ENCODE results near the gene METTL1. TPM values are rescaled to one million over a fixed set of nuclear protein-coding genes. Genes with fewer than 3 reads are reported as not detected.
A peak's percentile ranks its signal among the peaks of the same experiment; 100 is the strongest.

METTL1 gene
- total and polyA plus RNA-seq, 9 donors = 5.7 to 48.6 (median 26.4) TPM

GRCh38 chr12:57808351-57808750, 36.4 kb upstream of the METTL1 start:
- no peak for DNase-seq
- Histone ChIP-seq H3K4me1 (ENCODE audit: insufficient read depth) (no peaks in the 10 kb centered on the region), H3K9me3 (no peaks in the 10 kb centered on the region), H3K36me3 (no peaks in the 10 kb centered on the region), H3K27ac (no peak overlapping the region), H3K27me3 (no peaks in the 10 kb centered on the region), H3K4me3 (no peak overlapping the region)
- WGBS, 3 donors = 84 to 89% (median 87%) methylated on average over 5 of the region's 5 CpGs
- intact Hi-C loops (cut with DNase I) = no loop called here
- TF ChIP-seq EP300 (IDR thresholded peaks at IDR 0.05) (no peak), CTCF (IDR thresholded peaks at IDR 0.05) (no peak), POLR2A (IDR thresholded peaks at IDR 0.05) (no peak)

DNA sequence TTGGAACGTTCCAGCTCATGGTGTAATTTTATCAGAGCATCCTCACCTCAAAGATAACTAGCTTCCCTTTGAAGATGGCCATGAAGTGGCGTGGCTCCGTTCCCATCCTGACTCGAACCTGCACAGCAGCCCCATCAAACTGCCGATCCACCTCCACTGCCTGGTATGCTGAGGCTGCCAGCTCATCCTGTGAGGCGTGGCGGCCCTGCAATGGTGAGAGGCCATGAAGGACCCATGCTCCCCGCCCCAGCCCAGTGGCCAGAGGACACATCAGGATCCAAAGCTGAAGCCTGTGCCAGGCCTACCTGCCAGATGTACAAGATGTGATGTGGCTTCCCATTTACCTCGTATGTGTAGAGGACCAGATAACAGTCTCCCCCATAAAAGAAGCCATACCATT, 35.4 kb upstream of the METTL1 start:
- Histone ChIP-seq H3K4me1 (ENCODE audit: insufficient read depth) (no peaks in the 10 kb centered on the region), H3K27me3 (no peaks in the 10 kb centered on the region), H3K9me3 (no peaks in the 10 kb centered on the region), H3K27ac (no peak overlapping the region), H3K4me3 (no peak overlapping the region), H3K36me3 (no peaks in the 10 kb centered on the region)
- no peak for DNase-seq
- TF ChIP-seq EP300 (IDR thresholded peaks at IDR 0.05) (no peak), CTCF (IDR thresholded peaks at IDR 0.05) (no peak), POLR2A (IDR thresholded peaks at IDR 0.05) (no peak)
- 84 to 87% (median 84%) methylated on average over 9 of the region's 9 CpGs for WGBS, 3 donors
- intact Hi-C loops (cut with DNase I) = no loop called here

- 94 to 98% (median 98%) methylated on average over 3 of the region's 3 CpGs for WGBS, 3 donors
- intact Hi-C loops (cut with DNase I) = no loop called here
- no peak for DNase-seq
- no peaks in the 10 kb centered on the region for H3K9me3 ChIP-seq
- TF ChIP-seq CTCF (IDR thresholded peaks at IDR 0.05) = no peak
- TF ChIP-seq EP300 (IDR thresholded peaks at IDR 0.05) = no peak
- no peak for TF ChIP-seq POLR2A (IDR thresholded peaks at IDR 0.05)
- no peak overlapping the region for H3K4me3 ChIP-seq
- H3K4me1 ChIP-seq (ENCODE audit: insufficient read depth) = no peaks in the 10 kb centered on the region
- no peaks in the 10 kb centered on the region for H3K27me3 ChIP-seq
- H3K36me3 ChIP-seq = no peaks in the 10 kb centered on the region
- no peak overlapping the region for H3K27ac ChIP-seq
These were observed 34.8 kb upstream of the METTL1 start for GRCh38 chr12:57806677-57807076.

GRCh38 chr12:57803319-57803893, 31.5 kb upstream of the METTL1 start:
- Histone ChIP-seq H3K4me3 (no peak overlapping the region), H3K27me3 (no peaks in the 10 kb centered on the region), H3K9me3 (no peaks in the 10 kb centered on the region), H3K27ac (peak overlapping the region in 1 of 2 donors; percentile 13), H3K36me3 (no peaks in the 10 kb centered on the region), H3K4me1 (ENCODE audit: insufficient read depth) (no peaks in the 10 kb centered on the region)
- peak; percentile 49 to 74 (median 50) for TF ChIP-seq CTCF (IDR thresholded peaks at IDR 0.05)
- no peak for TF ChIP-seq POLR2A (IDR thresholded peaks at IDR 0.05)
- DNase-seq = peak in 3 of 5 donors; percentile 48 to 69 (median 58)
- WGBS, 3 donors = 36 to 41% (median 40%) methylated on average over 9 of the region's 9 CpGs
- intact Hi-C loops (cut with DNase I) = no loop called here

Measured in ovary (tissue), 9 donors.